B cell (primary cell): ENCODE data around the gene CES4A. TPM values are rescaled to one million over a fixed set of nuclear protein-coding genes. Genes with fewer than 3 reads are reported as not detected.

Experiments
- ATAC-seq: fragments of 200-7000 bp; cut with Tn5 transposase; one replicate; pipeline ENCODE4 v1.10.0; 2021; ENCODE audit warnings: low read depth, mild to moderate bottlenecking, moderate number of reproducible peaks, moderate library complexity
- CTCF ChIA-PET: fragments of 350-600 bp; sonication (Branson Sonifier 250); formaldehyde crosslinking; loops from one replicate; lab custom pipeline; 2021; ENCODE audit warnings: antibody characterized with exemption, inconsistent platforms; lab: Charles Lee
- POLR2A ChIA-PET: fragments of 350-600 bp; sonication (Branson Sonifier 250); formaldehyde crosslinking; loops from one replicate; lab custom pipeline; 2021; ENCODE audit warnings: antibody characterized with exemption; lab: Charles Lee
- DNase-seq: peaks from one replicate; pipeline ENCODE4 v3.0.0; 2013
- H2AFZ ChIP-seq: 2 replicates; pipeline ENCODE4 v1.6.1; 2012; ENCODE audit warnings: mild to moderate bottlenecking, low read depth, low read length; ENCODE audit not compliant: insufficient read depth, poor library complexity, severe bottlenecking
- H3K27ac ChIP-seq, 2 donors: 1 replicate in 1 of 2; 2 replicates in 1 of 2; pipeline ENCODE4 v1.5.1; 2012 to 2013; ENCODE audit warnings: low read length in 2 of 2, mild to moderate bottlenecking in 2 of 2, moderate library complexity in 1 of 2
- H3K27me3 ChIP-seq, 4 experiments: fragments of 200-600 bp in 1 of 4; sonication (generic) in 1 of 4; replicated peaks in 1 of 4; 1 replicate in 2 of 4; 2 replicates in 2 of 4; pipeline versions ENCODE4 v1.6.1 to v1.7.0; 2013 to 2016; ENCODE audit warnings: low read length in 3 of 4, mild to moderate bottlenecking in 2 of 4, mixed read lengths in 1 of 4, moderate library complexity in 1 of 4; ENCODE audit not compliant: insufficient read depth in 4 of 4, control insufficient read depth in 3 of 4; ENCODE audit errors: control extremely low read depth in 1 of 4
- H3K36me3 ChIP-seq, 2 experiments: replicated peaks in 1 of 2; 1 replicate in 1 of 2; 2 replicates in 1 of 2; pipeline versions ENCODE4 v1.6.1 to v1.7.1; 2013; ENCODE audit warnings: low read length in 1 of 2; ENCODE audit not compliant: insufficient read depth in 2 of 2, control insufficient read depth in 1 of 2; ENCODE audit errors: control extremely low read depth in 1 of 2, extremely low read depth in 1 of 2
- H3K4me1 ChIP-seq, 2 donors: fragments of 200-600 bp in 1 of 2; sonication (generic) in 1 of 2; 1 replicate in 1 of 2; 2 replicates in 1 of 2; pipeline versions ENCODE4 v1.5.1 to v1.6.1; 2013 to 2017; ENCODE audit warnings: low read length in 2 of 2; ENCODE audit not compliant: control insufficient read depth in 2 of 2, insufficient read depth in 2 of 2
- H3K4me2 ChIP-seq: replicated peaks from 2 replicates; pipeline ENCODE3; 2012; ENCODE audit warnings: mild to moderate bottlenecking, low read depth, low read length; ENCODE audit not compliant: poor library complexity, severe bottlenecking
- H3K4me3 ChIP-seq, 5 experiments: fragments of 200-600 bp in 1 of 5; sonication (generic) in 1 of 5; 1 replicate in 3 of 5; 2 replicates in 2 of 5; pipeline versions ENCODE4 v1.5.1 to v1.7.0; 2011 to 2016; ENCODE audit warnings: low read length in 4 of 5, mild to moderate bottlenecking in 4 of 5, low read depth in 2 of 5, control low read depth in 1 of 5, moderate library complexity in 1 of 5; ENCODE audit not compliant: insufficient read depth in 1 of 5; ENCODE audit errors: control extremely low read depth in 1 of 5, extremely low read depth in 1 of 5
- H3K79me2 ChIP-seq: fragments of 200-600 bp; sonication (generic); one replicate; pipeline ENCODE4 v1.6.0; 2016; ENCODE audit warnings: low read length; ENCODE audit not compliant: control insufficient read depth, insufficient read depth
- H3K9ac ChIP-seq: fragments of 200-600 bp; sonication (generic); 2 replicates; pipeline ENCODE4 v1.6.1; 2017; ENCODE audit warnings: mild to moderate bottlenecking, low read length, moderate library complexity
- H3K9me3 ChIP-seq, 3 donors: one replicate each; pipeline versions ENCODE4 v1.6.1 to v1.7.1; 2013; ENCODE audit warnings: low read length in 2 of 3; ENCODE audit not compliant: control insufficient read depth in 2 of 3, insufficient read depth in 1 of 3; ENCODE audit errors: control extremely low read depth in 1 of 3
- H4K20me1 ChIP-seq: 2 replicates; pipeline ENCODE4 v1.6.0; 2012; ENCODE audit warnings: mild to moderate bottlenecking, low read length; ENCODE audit not compliant: insufficient read depth, control insufficient read depth, poor library complexity, severe bottlenecking
- H3K27ac Mint-ChIP-seq: one replicate; pipeline ENCODE4 v1.8.0; 2021; ENCODE audit warnings: mixed read lengths
- H3K27me3 Mint-ChIP-seq: one replicate; pipeline ENCODE4 v1.8.0; 2021; ENCODE audit warnings: mixed read lengths
- H3K4me1 Mint-ChIP-seq: one replicate; pipeline ENCODE4 v1.8.0; 2021; ENCODE audit warnings: mixed read lengths
- H3K4me3 Mint-ChIP-seq: one replicate; pipeline ENCODE4 v1.8.0; 2021; ENCODE audit warnings: mixed read lengths
- H3K9me3 Mint-ChIP-seq: one replicate; pipeline ENCODE4 v1.8.0; 2022; ENCODE audit warnings: mixed read lengths; ENCODE audit not compliant: insufficient read depth
- CTCF ChIP-seq: fragments of 200-600 bp; IDR thresholded peaks from one replicate; pipeline ENCODE4 v1.8.0; 2022; ENCODE audit warnings: antibody characterized with exemption, mild to moderate bottlenecking
- EZH2 ChIP-seq: IDR thresholded peaks from 2 replicates; pipeline ENCODE4 v1.6.1; 2012; ENCODE audit warnings: borderline replicate concordance, low read depth, mild to moderate bottlenecking, moderate library complexity, low read length; ENCODE audit not compliant: insufficient read depth, poor library complexity, severe bottlenecking
- WGBS: methylation state at CpG from one replicate; pipeline ENCODE4 v1.1.5; 2013; ENCODE audit warnings: missing lambda C conversion rate; ENCODE audit not compliant: insufficient coverage; 5-methylcytosine and 5-hydroxymethylcytosine counted together
- intact Hi-C: fragments of 100-400 bp; cut with micrococcal nuclease; formaldehyde crosslinking; loops from one replicate; pipeline ENCODE4 v1.10.0; 2022
- polyA plus RNA-seq: library from polyadenylated mRNA; depleted of rRNA; stranded (reverse); fragments of >200 nt; gene quantifications from 2 replicates; pipeline ENCODE4 v1.2.3, GENCODE V29; 2012
- total RNA-seq, 2 donors: library from RNA; stranded (reverse); fragments of 120-200 nt in 1 of 2; gene quantifications; 1 replicate in 1 of 2; 2 replicates in 1 of 2; pipeline versions ENCODE4 v1.2.3 to v1.2.4, GENCODE V29; 2013 to 2022

Gene CES4A
- total and polyA plus RNA-seq, 2 donors (not counting 1 experiment from before 2014, with no cell fraction given) = 8.4 to 17.3 TPM

- Histone ChIP-seq H3K9me3 (no peaks in the 10 kb centered on the region), H3K4me2 (no peak overlapping the region), H3K27me3 (peaks cover 0 to 13% (median 0%) of the 10 kb centered on the region in 4 experiments), H3K27ac (no peak overlapping the region), H3K36me3 (no peaks in the 10 kb centered on the region), H3K79me2 (no peaks in the 10 kb centered on the region), H3K4me3 (no peak overlapping the region), H2AFZ (no peak overlapping the region), H3K9ac (no peak overlapping the region), H3K4me1 (peaks cover 0 to 3% of the 10 kb centered on the region in 2 donors), H4K20me1 (no peaks in the 10 kb centered on the region)
- intact Hi-C loops = no loop called here
- TF ChIP-seq EZH2 = no peak
- TF ChIP-seq CTCF = no peak
- ATAC-seq = no peak
- CTCF ChIA-PET = interaction anchor here (1.3 kb wide), 1 partner anchor 182 kb away, joined by 5 read pairs; no protein-coding TSS in a partner anchor
- Mint-ChIP-seq H3K9me3 (no peaks in the 10 kb centered on the region), H3K27ac (no peak overlapping the region), H3K27me3 (peaks cover 16% of the 10 kb centered on the region), H3K4me3 (no peak overlapping the region), H3K4me1 (peaks cover 1% of the 10 kb centered on the region)
- no peak for DNase-seq
- POLR2A ChIA-PET = no interaction called here
- 95% methylated on average over 9 of the region's 9 CpGs for WGBS
These were observed 15.4 kb upstream of the CES4A start for GRCh38 chr16:66972983-66973382.

- intact Hi-C loops = no loop called here
- H3K9me3 ChIP-seq = no peaks in the 10 kb centered on the region
These were observed 14.7 kb upstream of the CES4A start for GRCh38 chr16:66973716-66974115.

More at GRCh38 chr16:66973716-66974115, 14.7 kb upstream of the CES4A start:
- Histone ChIP-seq H3K4me3 (no peak overlapping the region), H3K9ac (no peak overlapping the region), H3K36me3 (no peaks in the 10 kb centered on the region), H3K27me3 (peaks cover 0 to 13% (median 0%) of the 10 kb centered on the region in 4 experiments), H4K20me1 (no peaks in the 10 kb centered on the region), H3K4me2 (no peak overlapping the region), H2AFZ (no peak overlapping the region), H3K79me2 (no peaks in the 10 kb centered on the region), H3K27ac (no peak overlapping the region), H3K4me1 (peaks cover 0 to 3% of the 10 kb centered on the region in 2 donors)
- CTCF ChIA-PET = interaction anchor here (0.6 to 1.1 kb wide), 2 partner anchors 10 to 45 kb away, joined by 3 to 4 read pairs; no protein-coding TSS in a partner anchor
- H3K4me1 Mint-ChIP-seq = peaks cover 1% of the 10 kb centered on the region
- H3K27ac Mint-ChIP-seq = no peak overlapping the region
- H3K9me3 Mint-ChIP-seq = no peaks in the 10 kb centered on the region
- H3K27me3 Mint-ChIP-seq = peaks cover 16% of the 10 kb centered on the region
- H3K4me3 Mint-ChIP-seq = no peak overlapping the region
- POLR2A ChIA-PET = no interaction called here
- no peak for ATAC-seq
- TF ChIP-seq EZH2 (no peak), CTCF (no peak)
- 90% methylated on average over 4 of the region's 6 CpGs for WGBS
- DNase-seq = no peak
